Mesenchymal stem cell (in vitro differentiated cells and primary cell): ENCODE results near the gene MRFAP1.

Experiments used
- DNase-seq: peaks from one replicate; pipeline ENCODE4 v3.0.0-alpha.2; 2013
- H2AFZ ChIP-seq: one replicate; pipeline ENCODE4 v1.6.1; 2013; ENCODE audit warnings: low read depth, mild to moderate bottlenecking, control low read depth, inconsistent platforms, low read length, moderate library complexity
- H2AK5ac ChIP-seq: 2 replicates; pipeline ENCODE4 v1.6.1; 2013; ENCODE audit warnings: low read length, moderate library complexity, mild to moderate bottlenecking, inconsistent platforms; ENCODE audit not compliant: severe bottlenecking
- H2BK120ac ChIP-seq: one replicate; pipeline ENCODE4 v1.6.1; 2013; ENCODE audit warnings: low read depth, mild to moderate bottlenecking, inconsistent platforms, low read length, moderate library complexity
- H2BK12ac ChIP-seq, 2 experiments: one replicate each; pipeline ENCODE4 v1.6.1; 2013; ENCODE audit warnings: inconsistent platforms in 2 of 2, low read length in 2 of 2, mild to moderate bottlenecking in 2 of 2, moderate library complexity in 2 of 2, control low read depth in 1 of 2
- H2BK15ac ChIP-seq: one replicate; pipeline ENCODE4 v1.6.1; 2013; ENCODE audit warnings: mild to moderate bottlenecking, low read depth, inconsistent platforms; ENCODE audit not compliant: poor library complexity, severe bottlenecking
- H2BK5ac ChIP-seq: 2 replicates; pipeline ENCODE4 v1.6.1; 2013; ENCODE audit warnings: low read depth, mild to moderate bottlenecking, low read length, control low read depth, inconsistent platforms; ENCODE audit not compliant: poor library complexity, severe bottlenecking
- H3K14ac ChIP-seq, 2 experiments: one replicate each; pipeline ENCODE4 v1.6.1; 2013; ENCODE audit warnings: inconsistent platforms in 2 of 2, low read length in 2 of 2, control low read depth in 1 of 2, mild to moderate bottlenecking in 1 of 2, moderate library complexity in 1 of 2
- H3K18ac ChIP-seq, 2 experiments: one replicate each; pipeline ENCODE4 v1.6.1; 2013; ENCODE audit warnings: inconsistent platforms in 2 of 2, low read length in 2 of 2, control low read depth in 1 of 2, low read depth in 1 of 2, mild to moderate bottlenecking in 1 of 2
- H3K23ac ChIP-seq, 2 experiments: one replicate each; pipeline ENCODE4 v1.6.1; 2013; ENCODE audit warnings: inconsistent platforms in 2 of 2, low read length in 2 of 2, mild to moderate bottlenecking in 2 of 2, moderate library complexity in 2 of 2, control low read depth in 1 of 2
- H3K27ac ChIP-seq: 2 replicates; pipeline ENCODE4 v1.5.1; 2013; ENCODE audit warnings: mild to moderate bottlenecking, moderate library complexity, low read length, control low read depth, inconsistent platforms; ENCODE audit not compliant: poor library complexity, severe bottlenecking
- H3K27me3 ChIP-seq, 2 experiments: 2 replicates each; pipeline versions ENCODE4 v1.6.1 to v1.7.0; 2013; ENCODE audit warnings: low read length in 2 of 2, mild to moderate bottlenecking in 2 of 2, moderate library complexity in 2 of 2, control low read depth in 1 of 2, inconsistent platforms in 1 of 2; ENCODE audit not compliant: control insufficient read depth in 1 of 2, insufficient read depth in 1 of 2
- H3K36me3 ChIP-seq, 2 experiments: 2 replicates each; pipeline versions ENCODE4 v1.6.1 to v1.7.0; 2013; ENCODE audit warnings: low read length in 2 of 2, control low read depth in 1 of 2, inconsistent platforms in 1 of 2, low read depth in 1 of 2, mild to moderate bottlenecking in 1 of 2; ENCODE audit not compliant: insufficient read depth in 2 of 2, control insufficient read depth in 1 of 2
- H3K4ac ChIP-seq, 2 experiments: one replicate each; pipeline ENCODE4 v1.6.1; 2013; ENCODE audit warnings: inconsistent platforms in 2 of 2, low read length in 2 of 2, mild to moderate bottlenecking in 2 of 2, moderate library complexity in 2 of 2, control low read depth in 1 of 2, low read depth in 1 of 2
- H3K4me1 ChIP-seq: 2 replicates; pipeline ENCODE4 v1.6.1; 2013; ENCODE audit warnings: low read depth, low read length, control low read depth; ENCODE audit not compliant: control insufficient read depth, insufficient read depth
- H3K4me2 ChIP-seq: 2 replicates; pipeline ENCODE4 v1.6.1; 2013; ENCODE audit warnings: low read length, mild to moderate bottlenecking, inconsistent platforms; ENCODE audit not compliant: poor library complexity, severe bottlenecking
- H3K4me3 ChIP-seq, 2 experiments: 2 replicates each; pipeline versions ENCODE4 v1.5.1 to v1.7.0; 2013; ENCODE audit warnings: low read length in 2 of 2, mild to moderate bottlenecking in 2 of 2, control low read depth in 1 of 2, low read depth in 1 of 2; ENCODE audit not compliant: insufficient read depth in 1 of 2
- H3K79me1 ChIP-seq: replicated peaks from 2 replicates; pipeline ENCODE4 v1.6.1; 2013; ENCODE audit warnings: mild to moderate bottlenecking, control low read depth, low read length, inconsistent platforms; ENCODE audit not compliant: poor library complexity, severe bottlenecking
- H3K9ac ChIP-seq: 2 replicates; pipeline ENCODE4 v1.7.0; 2013; ENCODE audit warnings: mild to moderate bottlenecking, low read length, moderate library complexity
- H3K9me3 ChIP-seq: 2 replicates; pipeline ENCODE4 v1.7.0; 2013; ENCODE audit warnings: mild to moderate bottlenecking, low read length; ENCODE audit not compliant: control insufficient read depth
- H4K8ac ChIP-seq: one replicate; pipeline ENCODE4 v1.6.1; 2013; ENCODE audit warnings: inconsistent platforms, mild to moderate bottlenecking, low read length, moderate library complexity
- H4K91ac ChIP-seq: one replicate; pipeline ENCODE4 v1.6.1; 2013; ENCODE audit warnings: mild to moderate bottlenecking, low read length, inconsistent platforms
- WGBS: methylation state at CpG from one replicate; pipeline ENCODE4 v1.1.7; 2013; ENCODE audit warnings: mixed read lengths; 5-methylcytosine and 5-hydroxymethylcytosine counted together

Gene MRFAP1

GRCh38 chr4:6619466-6620255, 20.8 kb upstream of the MRFAP1 start:
- no peaks in the 10 kb centered on the region for H3K9me3 ChIP-seq
- DNase-seq: no peak
- no peak overlapping the region for H2AFZ ChIP-seq
- no peaks in the 10 kb centered on the region for H3K4me1 ChIP-seq
- no peaks in the 10 kb centered on the region for H3K27me3 ChIP-seq
- no peak overlapping the region for H2BK12ac ChIP-seq
- H2BK5ac ChIP-seq: no peak overlapping the region
- no peak overlapping the region for H2BK120ac ChIP-seq
- H3K36me3 ChIP-seq: peaks cover 47 to 52% of the 10 kb centered on the region in 2 experiments
- H3K23ac ChIP-seq: no peak overlapping the region
- no peak overlapping the region for H3K27ac ChIP-seq
- no peak overlapping the region for H3K4me2 ChIP-seq
- H4K91ac ChIP-seq: no peak overlapping the region
- H3K79me1 ChIP-seq: peaks cover 1% of the 10 kb centered on the region
- H3K18ac ChIP-seq: no peak overlapping the region
- H4K8ac ChIP-seq: no peak overlapping the region
- no peak overlapping the region for H3K14ac ChIP-seq
- H3K4me3 ChIP-seq: no peak overlapping the region
- H2AK5ac ChIP-seq: no peak overlapping the region
- H3K4ac ChIP-seq: no peak overlapping the region
- 96% methylated on average over 24 of the region's 24 CpGs for WGBS
- no peak overlapping the region for H2BK15ac ChIP-seq
- no peak overlapping the region for H3K9ac ChIP-seq

GRCh38 chr4:6620296-6620695, 20.2 kb upstream of the MRFAP1 start:
- Histone ChIP-seq H3K27ac (no peak overlapping the region), H2BK15ac (no peak overlapping the region), H3K4me2 (no peak overlapping the region), H3K4me1 (no peaks in the 10 kb centered on the region), H2BK120ac (no peak overlapping the region), H3K14ac (no peak overlapping the region), H3K23ac (no peak overlapping the region), H3K79me1 (peaks cover 1% of the 10 kb centered on the region), H3K27me3 (no peaks in the 10 kb centered on the region), H2AFZ (no peak overlapping the region), H3K36me3 (peaks cover 41 to 46% of the 10 kb centered on the region in 2 experiments), H3K18ac (no peak overlapping the region), H3K4ac (no peak overlapping the region), H3K9ac (no peak overlapping the region), H2BK5ac (no peak overlapping the region), H3K4me3 (no peak overlapping the region), H2BK12ac (no peak overlapping the region), H3K9me3 (no peaks in the 10 kb centered on the region), H4K91ac (no peak overlapping the region), H2AK5ac (no peak overlapping the region), H4K8ac (no peak overlapping the region)
- 94% methylated on average over 10 of the region's 10 CpGs for WGBS
- DNase-seq: no peak

GRCh38 chr4:6620891-6621555, 19.5 kb upstream of the MRFAP1 start:
- 89% methylated on average over 8 of the region's 10 CpGs for whole genome bisulfite sequencing

GRCh38 chr4:6621556-6621927, 18.9 kb upstream of the MRFAP1 start:
- Histone ChIP-seq H2AFZ (no peak overlapping the region), H2AK5ac (no peak overlapping the region), H3K14ac (no peak overlapping the region), H3K27ac (no peak overlapping the region), H3K4me1 (no peaks in the 10 kb centered on the region), H3K36me3 (peaks cover 32 to 38% of the 10 kb centered on the region in 2 experiments), H4K91ac (no peak overlapping the region), H2BK12ac (no peak overlapping the region), H4K8ac (no peak overlapping the region), H2BK120ac (no peak overlapping the region), H3K18ac (no peak overlapping the region), H2BK5ac (no peak overlapping the region), H2BK15ac (no peak overlapping the region), H3K4ac (no peak overlapping the region), H3K4me3 (no peak overlapping the region), H3K4me2 (no peak overlapping the region), H3K79me1 (peaks cover 1% of the 10 kb centered on the region), H3K27me3 (no peaks in the 10 kb centered on the region), H3K23ac (no peak overlapping the region), H3K9me3 (no peaks in the 10 kb centered on the region), H3K9ac (no peak overlapping the region)
- no peak for DNase-seq
- 94% methylated on average over 13 of the region's 13 CpGs for WGBS

More at GRCh38 chr4:6620891-6621555, 19.5 kb upstream of the MRFAP1 start:
- Histone ChIP-seq H3K9me3 (no peaks in the 10 kb centered on the region), H3K4me1 (no peaks in the 10 kb centered on the region), H3K36me3 (peaks cover 37 to 44% of the 10 kb centered on the region in 2 experiments), H4K8ac (no peak overlapping the region), H3K4me3 (no peak overlapping the region), H2BK15ac (no peak overlapping the region), H3K9ac (no peak overlapping the region), H2BK120ac (no peak overlapping the region), H3K27me3 (no peaks in the 10 kb centered on the region), H2AK5ac (no peak overlapping the region), H3K27ac (no peak overlapping the region), H2BK5ac (no peak overlapping the region), H3K4ac (no peak overlapping the region), H3K23ac (no peak overlapping the region), H3K14ac (no peak overlapping the region), H2AFZ (no peak overlapping the region), H4K91ac (no peak overlapping the region), H3K4me2 (no peak overlapping the region), H3K18ac (no peak overlapping the region), H3K79me1 (peaks cover 1% of the 10 kb centered on the region), H2BK12ac (no peak overlapping the region)
- no peak for DNase-seq
